Testis (tissue), 2 donors: ENCODE measurements around the gene WDR36.

Experiments
- POLR2A ChIP-seq: fragments of 450-650 bp; IDR thresholded peaks from one replicate; pipeline ENCODE4 v1.6.1; 2017; ENCODE audit warnings: antibody characterized with exemption, mild to moderate bottlenecking, moderate library complexity
- TF ChIP-seq, protein P1 (sequence below), 3 experiments: fragments of 450-650 bp in 2 of 3; fragments of 200-600 bp in 1 of 3; sonication (generic) in 1 of 3; IDR thresholded peaks; one replicate each; pipeline ENCODE4 v1.5.1; 2016 to 2019; ENCODE audit warnings: antibody characterized with exemption in 3 of 3, mild to moderate bottlenecking in 2 of 3, moderate library complexity in 1 of 3

DNA sequence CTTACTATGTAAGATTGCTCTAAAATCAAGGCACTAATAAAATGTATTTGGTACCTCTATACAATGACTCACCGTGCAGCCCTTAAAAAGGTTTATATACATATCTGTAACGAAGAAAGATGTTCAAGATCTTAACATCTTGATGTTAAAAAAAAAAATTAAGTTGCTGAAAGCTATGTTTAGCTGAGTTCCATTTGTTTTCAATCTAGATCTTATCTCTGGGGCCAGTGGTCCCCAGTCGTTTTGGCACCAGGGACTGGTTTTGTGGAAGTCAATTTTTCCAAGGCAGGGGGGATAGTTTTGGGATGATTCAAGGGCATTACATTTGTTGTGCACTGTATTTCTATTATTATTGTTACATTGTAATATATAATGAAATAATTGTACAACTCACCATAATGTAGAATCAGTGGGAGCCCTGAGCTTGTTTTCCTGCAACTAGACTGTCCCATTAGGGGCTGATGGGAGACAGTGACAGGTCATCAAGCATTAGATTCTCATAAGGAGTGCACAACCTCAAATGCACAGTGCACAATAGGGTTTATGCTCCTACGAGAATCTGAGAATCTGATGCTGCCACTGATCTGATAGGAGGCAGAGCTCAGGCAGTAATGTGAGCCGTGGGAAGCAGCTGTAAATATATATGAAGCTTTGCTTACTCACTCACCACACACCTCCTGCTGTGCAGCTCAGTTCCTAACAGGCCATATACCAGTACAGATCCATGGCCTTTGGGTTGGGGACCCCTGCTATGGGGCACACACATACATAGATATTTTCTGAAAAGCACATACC, 48.2 kb upstream of the WDR36 start:
- no peak for TF ChIP-seq POLR2A
- TF ChIP-seq, protein P1, sequence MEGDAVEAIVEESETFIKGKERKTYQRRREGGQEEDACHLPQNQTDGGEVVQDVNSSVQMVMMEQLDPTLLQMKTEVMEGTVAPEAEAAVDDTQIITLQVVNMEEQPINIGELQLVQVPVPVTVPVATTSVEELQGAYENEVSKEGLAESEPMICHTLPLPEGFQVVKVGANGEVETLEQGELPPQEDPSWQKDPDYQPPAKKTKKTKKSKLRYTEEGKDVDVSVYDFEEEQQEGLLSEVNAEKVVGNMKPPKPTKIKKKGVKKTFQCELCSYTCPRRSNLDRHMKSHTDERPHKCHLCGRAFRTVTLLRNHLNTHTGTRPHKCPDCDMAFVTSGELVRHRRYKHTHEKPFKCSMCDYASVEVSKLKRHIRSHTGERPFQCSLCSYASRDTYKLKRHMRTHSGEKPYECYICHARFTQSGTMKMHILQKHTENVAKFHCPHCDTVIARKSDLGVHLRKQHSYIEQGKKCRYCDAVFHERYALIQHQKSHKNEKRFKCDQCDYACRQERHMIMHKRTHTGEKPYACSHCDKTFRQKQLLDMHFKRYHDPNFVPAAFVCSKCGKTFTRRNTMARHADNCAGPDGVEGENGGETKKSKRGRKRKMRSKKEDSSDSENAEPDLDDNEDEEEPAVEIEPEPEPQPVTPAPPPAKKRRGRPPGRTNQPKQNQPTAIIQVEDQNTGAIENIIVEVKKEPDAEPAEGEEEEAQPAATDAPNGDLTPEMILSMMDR (IDR thresholded peaks at IDR 0.05): no peak
